Fibroblast of skin of right quadriceps (primary cell): ENCODE measurements around the gene NR3C2.
A peak's percentile ranks its signal among the peaks of the same experiment; 100 is the strongest.
"Not testable (repeated sequence)": the region's sequence is repeated elsewhere in the genome, so short reads cannot be mapped to it uniquely, and the experiment has no call there.

ENCODE experiments used
- DNase-seq: peaks from one replicate; pipeline ENCODE4 v3.0.0-alpha.2; 2013

The NR3C2 gene

DNA sequence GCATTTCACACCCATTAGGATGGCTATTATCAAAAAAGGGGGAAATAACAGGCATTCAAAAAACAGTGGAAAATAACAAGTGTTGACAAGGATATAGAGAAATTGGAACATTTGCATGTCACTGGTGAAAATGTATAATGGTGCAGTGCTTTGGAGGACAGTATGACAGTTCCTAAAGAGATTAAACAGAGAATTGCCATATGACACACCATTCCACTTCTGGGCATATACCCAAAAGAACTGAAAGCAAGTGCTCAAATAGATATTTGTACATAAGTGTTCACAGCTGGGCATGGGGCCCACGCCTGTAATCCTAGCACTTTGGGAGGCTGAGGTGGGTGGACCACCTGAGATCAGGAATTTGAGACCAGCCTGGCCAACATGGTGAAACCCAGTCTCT, 348.1 kb downstream of the NR3C2 start:
- DNase-seq: no peak

DNA sequence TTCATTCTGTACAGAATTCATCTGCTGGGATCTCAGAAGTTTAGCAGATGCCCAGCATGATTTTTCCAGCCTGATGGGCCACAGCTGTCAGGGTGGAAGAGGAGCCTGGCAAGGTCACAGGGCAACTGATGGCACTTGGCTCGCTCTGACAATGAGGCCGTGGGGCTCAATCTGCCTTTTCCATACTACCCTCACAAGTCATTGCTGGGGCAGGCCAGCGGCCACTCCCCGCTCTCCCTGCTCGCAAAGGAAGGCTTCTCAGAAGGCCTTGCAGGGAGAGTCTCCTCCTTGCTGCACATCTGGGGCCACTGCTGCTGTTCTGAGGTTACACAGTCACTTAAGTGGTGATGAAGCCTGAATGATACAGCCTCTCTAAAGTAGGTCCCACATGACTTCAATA, 349.1 kb downstream of the NR3C2 start:
- DNase-seq: no peak

DNA sequence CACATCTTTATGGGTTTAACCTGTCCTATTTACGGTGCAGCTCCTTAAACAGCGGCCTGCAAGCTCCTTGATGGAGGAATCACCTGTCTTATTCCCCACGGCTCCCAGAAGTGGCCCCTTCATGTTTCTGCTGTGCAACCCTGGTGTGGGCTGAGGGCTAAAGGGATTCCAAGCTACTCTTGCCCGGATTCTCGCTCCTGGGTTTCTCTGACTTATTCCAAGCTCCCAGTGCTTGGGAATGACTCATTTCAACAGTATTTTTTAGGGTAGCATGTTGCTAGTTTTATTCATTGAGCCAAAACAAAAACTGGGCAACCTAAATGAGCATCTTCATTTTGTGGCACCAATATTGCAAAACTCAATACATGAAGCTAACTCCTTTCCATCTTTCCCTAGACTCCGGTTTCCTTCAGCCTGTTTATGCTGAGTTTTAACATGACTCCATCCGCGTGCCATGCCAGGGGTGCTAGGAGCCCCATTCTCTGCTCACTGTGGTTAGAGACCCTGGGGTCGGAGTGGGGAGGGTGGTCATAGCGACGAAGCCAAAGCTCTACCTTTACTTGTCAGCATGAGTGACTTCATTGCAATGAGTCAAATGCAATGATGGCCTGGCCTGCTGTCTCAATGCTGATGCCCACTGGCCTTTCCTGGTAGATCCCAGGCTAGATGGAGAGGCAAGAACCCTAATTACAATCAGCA, 349.7 kb downstream of the NR3C2 start:
- no peak for DNase-seq

DNA sequence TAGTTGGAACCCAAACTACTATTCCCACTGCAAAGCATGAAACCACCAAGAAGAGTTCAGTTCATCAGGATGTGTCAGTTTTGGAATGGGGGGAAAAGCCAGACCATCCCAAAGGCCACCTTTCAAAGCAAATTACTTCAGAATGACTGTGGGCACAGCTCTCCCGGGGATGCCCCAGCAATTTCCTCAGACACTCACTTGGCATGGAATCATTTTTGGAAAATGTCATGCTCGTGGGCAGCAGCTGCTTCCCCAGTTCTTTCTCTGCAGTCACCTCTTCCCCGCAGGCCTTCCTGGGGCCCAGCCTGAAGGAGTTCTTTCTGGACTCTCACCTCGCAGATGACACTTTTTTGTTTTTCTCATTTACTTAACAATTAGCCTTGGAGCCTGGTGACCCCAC, 350.3 kb downstream of the NR3C2 start:
- DNase-seq: no peak

DNA sequence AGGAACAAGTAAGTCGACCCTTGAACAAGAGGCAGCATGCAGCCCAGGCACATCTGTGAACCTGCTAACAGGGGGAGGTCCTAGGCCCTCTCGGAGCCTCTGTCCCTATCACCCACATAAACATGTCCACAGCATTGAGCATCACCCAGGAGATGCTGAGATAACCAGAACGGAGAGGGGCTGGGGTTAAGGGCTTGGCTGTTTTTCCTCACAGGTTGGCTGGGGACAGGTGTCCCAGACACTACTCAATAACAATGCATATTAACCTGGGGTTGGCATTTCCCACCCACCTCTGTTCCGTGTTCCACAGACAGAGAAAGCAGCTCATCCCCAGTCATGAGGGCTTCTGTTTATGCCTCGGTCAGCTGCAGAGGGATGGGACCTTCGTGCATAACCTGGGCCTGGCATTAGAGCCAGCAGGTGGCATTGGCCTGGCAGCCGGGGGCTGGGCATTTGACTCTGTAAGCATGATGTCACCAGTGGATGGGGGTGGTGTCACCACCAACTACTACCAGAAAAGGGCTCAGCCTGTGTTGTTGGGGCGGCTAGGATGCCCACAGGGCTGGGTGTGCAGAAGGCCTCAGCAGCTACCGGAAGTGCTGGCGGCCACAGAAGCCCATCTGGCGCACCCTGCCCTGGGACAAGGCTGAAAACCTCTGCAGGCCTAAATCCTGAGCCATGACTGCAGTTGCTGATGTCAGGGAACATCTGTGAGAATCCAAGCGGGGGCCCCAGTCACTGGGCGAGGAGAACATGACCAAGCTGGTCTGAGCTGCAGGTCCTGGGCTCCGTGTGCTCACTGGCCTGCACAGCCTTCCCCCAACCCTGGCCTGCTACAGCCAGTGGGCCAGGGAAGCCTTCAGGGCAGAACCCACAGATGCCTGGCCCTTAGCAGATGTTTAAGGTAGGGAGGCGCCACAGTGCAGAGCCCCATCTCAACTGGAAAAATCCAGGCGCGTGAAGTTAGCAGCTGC, 351.4 kb downstream of the NR3C2 start:
- DNase-seq: no peak

DNA sequence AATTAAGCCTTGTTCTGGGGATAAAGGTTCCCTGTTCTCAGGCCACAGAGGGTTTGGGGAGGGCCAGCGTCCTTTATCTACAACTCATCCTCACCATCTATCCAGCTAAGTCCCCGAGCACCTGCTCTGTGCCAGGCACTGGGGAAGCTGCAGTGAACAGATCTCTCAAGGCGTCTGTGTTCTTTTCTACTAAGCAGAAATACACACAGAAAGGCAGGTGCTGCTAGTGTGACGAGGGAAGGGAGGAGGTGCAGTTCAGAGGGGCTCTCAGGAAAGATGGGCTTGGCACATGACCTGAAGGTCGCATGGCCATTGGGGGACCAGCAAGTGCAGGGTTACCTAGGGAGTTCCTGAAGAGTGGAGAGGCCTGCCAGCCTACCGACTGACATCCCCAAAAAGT, 352.2 kb downstream of the NR3C2 start:
- no peak for DNase-seq

DNA sequence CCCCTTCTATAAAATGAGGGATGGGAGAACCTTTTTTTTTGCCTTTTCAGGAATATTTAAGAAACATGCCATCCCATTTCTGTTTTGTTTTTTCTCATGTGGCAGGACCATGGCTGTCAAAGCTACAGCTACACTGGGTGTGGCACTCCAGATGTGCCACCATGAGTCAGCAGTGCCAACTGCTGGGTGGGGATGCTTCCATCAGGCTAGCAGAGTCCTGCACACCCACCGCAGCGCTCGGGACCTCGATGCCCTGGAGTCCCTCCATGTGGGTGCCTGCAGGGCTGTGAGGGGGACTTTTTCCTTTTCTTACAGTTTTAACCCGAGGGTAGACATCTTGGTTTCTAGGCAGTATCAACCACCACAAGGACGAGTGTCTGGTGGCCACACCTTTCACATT, 352.6 kb downstream of the NR3C2 start:
- no peak for DNase-seq

DNA sequence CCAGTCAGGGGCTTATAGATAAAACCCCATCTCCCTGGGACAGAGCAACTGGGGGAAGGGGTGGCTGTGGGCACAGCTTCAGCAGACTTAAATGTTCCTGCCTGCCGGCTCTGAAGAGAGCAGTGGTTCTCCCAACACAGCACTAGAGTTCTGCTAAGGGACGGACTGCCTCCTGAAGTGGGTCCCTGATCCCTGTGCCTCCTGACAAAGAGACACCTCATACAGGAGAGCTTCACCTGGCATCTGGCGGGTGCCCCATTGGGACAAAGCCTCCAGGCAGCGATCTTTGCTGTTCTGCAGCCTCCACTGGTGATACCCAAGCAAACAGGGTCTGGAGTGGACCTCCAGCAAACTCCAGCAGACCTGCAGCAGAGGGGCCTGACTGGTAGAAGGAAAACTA, 359.1 kb downstream of the NR3C2 start:
- not testable (repeated sequence) for DNase-seq

DNA sequence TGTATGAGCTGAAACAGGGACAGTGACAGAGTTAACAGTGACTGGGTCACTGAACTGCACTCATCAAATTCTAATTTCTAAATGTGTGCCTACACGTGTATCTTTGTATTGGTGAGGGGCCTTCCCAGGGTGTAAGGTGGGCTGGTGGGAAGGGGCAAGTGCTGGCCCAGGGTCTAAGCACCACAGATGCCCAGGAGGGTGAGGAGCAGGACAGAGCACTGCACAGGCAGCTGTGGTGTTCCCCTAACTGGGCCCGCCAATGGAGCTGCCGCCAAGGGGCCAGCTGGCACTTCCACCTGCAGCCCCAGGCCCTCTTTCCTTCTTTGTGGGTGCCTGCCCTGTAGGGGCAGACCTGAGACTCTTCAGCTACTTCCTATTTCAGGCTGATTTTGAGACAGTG, 360.5 kb downstream of the NR3C2 start:
- DNase-seq: no peak

DNA sequence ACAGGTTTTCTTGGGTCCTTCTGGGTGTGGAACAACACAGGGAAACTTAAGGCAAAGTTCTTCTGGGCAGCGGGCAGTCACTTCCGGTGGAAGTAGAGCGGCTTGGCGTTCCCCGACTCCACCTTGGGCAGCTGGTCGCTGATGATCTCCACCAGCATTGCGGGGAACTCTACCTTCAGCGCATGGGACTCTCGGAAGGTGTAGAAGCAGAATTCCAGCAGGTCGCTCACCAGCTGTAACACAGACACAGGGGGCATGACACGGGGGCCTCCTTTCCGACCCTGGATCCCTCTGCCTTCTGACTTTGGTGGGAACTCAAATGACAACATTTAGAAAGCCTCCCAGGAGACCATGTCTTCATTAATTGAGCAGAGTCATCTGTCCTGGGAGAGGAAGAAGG, 360.9 kb downstream of the NR3C2 start:
- no peak for DNase-seq

DNA sequence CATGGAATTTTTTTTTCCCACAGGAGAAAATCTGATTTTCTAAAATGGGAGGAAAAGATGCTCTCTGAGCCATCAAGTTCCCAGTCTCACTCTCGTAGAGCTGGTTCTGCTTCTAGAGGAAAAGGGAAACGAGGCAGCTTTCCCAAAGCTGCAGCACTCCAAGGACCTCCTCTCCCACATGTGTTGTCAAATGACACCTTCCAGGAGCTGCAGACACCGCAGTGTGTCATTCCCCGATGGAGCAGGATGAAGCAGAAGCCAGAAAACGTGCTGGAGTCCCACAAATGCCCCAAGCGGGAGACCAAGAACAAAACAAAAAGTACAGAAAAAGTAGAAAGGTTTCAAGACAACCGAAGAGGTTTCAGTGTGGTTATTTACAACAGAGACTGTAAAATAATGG, 362.3 kb downstream of the NR3C2 start:
- no peak for DNase-seq

DNA sequence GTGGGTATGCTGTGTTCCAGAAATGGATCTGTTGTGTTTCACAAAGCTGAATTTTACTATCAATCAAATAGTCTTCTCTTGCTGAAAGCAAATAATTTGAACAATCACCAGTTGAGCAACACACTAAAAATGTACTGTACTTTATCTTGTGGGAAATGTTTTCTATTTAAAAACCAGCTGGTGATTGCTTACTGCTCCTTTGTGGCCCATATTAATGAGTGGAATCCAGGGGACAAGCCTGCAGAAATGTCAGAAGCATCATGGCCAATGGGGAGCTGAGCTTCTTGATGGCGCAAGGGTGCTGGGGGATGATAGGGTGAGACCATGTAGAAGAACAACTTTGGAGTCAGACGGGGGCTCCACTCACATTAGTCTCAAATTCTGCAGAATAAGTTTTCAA, 364.2 kb downstream of the NR3C2 start:
- peak; percentile 41 for DNase-seq

DNA sequence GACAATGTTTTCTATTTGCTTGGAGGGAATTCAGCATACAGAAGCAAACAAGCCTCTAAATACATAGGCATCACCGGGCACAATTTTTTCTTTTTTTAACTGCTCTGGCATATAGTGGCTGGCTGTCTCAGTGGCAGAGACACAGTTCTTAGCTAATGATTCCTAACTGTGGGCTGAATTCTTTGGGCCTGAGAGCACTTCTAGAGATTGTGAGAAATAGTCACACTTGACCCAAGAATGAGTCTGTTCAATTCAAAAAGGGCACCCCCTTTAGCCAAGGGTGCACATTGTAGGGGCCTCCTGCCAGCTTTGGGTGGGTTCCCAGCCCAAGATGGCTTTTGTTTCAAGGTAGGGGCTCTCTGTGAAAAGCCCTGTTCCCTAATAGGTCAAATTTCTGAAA, 364.6 kb downstream of the NR3C2 start:
- DNase-seq: no peak

DNA sequence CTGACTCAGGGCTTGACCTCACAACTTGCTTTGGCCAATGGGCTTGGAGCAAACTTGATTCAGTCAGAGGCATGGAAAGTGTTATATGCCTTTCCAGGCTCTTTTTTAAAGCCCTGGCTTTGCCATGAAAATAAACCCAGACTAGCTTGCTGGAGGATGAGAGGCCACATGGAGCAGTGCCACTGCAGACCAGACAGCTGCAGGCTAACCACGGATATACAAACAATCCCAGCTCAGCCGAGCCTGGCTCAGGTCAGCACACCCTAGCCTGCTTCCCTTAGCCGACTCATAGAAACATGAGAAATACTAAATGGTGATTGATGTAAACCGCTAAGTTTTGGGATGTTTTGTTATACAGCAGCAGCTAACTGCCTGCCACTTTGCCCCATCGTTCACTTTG, 365.2 kb downstream of the NR3C2 start:
- peak; percentile 10 for DNase-seq

DNA sequence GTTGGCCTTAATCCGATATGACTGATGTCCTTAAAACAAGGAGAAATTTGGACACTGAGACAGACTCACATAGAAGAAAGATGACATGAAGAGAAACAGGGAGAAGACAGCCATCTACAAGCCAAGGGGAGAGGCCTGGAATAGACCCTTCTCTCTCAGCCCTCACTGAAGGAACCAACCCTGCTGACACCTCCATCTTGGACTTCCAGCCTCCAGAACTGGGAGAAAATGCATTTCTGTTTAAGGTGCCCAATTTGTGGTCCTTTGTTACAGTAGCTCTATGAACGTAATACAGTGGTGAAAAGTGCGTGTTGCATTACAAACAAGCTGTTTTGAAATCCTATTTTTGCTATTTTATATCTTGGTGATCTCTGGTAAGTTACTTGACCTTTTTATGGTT, 366.8 kb downstream of the NR3C2 start:
- no peak for DNase-seq

DNA sequence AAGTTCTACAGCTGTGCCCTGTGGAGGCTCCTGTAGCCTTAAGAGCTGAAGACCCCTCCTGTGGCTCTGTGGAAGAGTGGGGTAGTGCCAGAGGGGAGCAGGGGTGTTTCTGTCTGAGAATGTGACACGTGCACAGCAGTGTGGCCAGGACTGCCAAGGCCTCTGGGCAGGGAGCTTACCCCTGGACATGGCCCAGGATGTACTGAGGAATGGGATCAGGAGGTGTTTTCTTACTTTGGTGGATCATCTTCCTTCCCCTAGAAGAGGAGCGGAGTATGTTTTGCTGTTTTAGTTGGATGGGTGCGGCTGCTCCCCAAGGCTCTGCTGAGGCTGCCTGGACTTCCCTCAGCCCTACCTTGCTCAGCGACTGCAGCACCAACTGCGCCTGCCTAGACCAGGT, 367.8 kb downstream of the NR3C2 start:
- DNase-seq: no peak

DNA sequence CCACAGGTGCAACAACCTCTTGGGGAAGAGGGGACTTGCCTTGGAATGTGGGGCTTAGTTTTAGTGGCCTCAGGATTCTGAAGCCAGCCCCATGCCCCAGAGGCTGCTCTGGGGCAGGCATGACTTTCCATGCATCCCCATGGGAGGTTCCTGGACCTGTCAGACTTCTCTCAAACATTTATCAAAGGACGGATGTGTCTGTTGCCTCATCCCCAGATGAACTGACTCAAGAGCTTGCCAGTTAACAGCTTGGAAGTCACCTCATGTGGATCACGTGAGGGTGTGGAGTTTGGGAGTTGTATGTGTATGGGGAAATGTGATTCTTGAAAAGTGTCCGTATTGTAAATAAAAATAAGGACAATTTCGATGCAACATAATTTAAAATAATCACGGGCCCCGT, 368.9 kb downstream of the NR3C2 start:
- DNase-seq: no peak

DNA sequence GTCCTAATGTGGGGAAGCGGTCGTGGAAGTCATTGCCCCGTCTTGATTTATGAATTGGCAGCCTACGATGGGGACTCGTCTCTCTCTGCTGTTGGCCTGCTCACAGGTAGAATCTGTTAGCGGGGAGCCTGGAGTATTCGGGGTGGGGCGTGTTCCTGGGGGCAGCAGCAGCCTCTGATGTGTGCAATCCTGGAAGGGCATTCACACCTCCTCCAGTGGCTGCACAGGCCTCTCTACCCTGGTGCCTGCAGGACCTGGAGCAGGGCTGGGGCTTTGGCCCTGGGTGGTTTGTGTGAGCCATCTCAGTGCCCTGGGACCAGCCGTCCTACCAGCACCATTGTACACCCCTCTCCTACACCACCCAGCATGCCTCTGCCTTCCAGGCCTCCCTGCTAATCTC, 369.4 kb downstream of the NR3C2 start:
- no peak for DNase-seq

DNA sequence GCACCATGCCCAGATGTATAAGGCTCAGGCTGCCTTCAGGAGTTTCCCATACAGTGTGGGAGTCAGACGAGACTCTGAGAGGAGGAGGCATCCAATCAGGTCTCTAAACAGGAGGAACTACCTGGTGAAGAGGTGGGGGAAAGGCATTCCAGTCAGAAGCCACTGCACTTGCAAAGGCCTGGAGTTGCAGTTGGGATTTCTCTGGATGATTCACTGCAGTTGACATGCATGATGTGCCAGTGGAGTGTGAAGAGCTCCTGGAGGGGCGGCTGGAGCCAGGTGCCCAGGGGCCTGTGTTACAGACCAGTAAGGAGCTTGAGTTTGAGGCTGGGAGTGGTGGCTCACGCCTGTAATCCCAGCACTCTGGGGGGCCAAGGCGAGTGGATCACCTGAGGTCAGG, 371.2 kb downstream of the NR3C2 start:
- no peak for DNase-seq

DNA sequence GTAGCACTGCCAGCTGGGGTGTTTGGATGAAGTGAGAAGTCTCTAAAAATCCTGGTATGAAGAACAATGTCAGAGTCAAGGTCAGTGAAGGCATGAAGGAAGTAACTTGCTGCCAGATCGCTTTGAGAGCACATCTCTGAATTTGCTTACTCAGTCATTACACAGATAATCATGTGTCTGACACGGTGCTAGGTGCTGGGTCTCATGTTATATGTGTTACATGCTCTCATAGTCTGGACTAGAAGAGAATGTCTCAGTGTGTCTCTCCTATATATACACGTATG, 372.4 kb downstream of the NR3C2 start:
- DNase-seq: no peak

DNA sequence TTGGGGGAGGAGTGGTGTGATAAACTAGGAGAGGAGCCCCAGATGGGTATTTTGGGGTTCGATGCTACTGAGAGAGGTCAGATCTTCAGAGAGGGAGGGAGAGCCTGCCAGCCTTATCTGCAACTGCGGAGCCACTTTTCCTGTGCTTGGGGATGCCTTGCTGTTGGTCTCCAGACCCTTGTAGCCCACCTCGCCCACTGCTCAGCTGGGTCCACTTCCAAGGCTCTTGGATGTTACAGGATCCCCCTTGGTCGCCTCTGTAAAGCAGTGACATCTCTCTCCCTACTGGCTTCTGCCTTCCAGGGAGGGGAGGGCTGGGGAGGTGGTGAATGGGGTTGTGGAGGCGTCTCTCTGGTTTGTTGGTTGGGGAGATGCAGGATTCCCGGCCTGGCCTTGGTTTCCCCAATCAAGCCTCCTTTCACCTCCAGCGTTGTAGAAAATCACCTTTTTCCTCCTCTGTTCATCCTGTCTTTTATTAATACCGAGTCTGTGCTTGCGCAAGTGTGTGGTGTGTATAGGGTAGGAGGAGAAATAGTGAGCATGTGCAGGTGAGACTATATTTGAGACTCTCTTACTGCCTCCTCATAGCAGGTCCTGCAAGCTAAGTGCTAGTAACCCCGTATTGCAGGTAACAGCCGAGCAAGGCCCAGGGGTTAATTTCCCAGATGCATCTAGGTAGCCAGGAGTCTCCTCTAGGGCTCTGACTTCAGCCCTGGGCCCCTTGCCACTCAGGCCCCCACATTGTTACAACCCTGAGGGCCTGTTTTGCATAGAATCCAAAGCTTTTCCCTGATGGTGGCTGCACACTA, 372.9 kb downstream of the NR3C2 start:
- no peak for DNase-seq

DNA sequence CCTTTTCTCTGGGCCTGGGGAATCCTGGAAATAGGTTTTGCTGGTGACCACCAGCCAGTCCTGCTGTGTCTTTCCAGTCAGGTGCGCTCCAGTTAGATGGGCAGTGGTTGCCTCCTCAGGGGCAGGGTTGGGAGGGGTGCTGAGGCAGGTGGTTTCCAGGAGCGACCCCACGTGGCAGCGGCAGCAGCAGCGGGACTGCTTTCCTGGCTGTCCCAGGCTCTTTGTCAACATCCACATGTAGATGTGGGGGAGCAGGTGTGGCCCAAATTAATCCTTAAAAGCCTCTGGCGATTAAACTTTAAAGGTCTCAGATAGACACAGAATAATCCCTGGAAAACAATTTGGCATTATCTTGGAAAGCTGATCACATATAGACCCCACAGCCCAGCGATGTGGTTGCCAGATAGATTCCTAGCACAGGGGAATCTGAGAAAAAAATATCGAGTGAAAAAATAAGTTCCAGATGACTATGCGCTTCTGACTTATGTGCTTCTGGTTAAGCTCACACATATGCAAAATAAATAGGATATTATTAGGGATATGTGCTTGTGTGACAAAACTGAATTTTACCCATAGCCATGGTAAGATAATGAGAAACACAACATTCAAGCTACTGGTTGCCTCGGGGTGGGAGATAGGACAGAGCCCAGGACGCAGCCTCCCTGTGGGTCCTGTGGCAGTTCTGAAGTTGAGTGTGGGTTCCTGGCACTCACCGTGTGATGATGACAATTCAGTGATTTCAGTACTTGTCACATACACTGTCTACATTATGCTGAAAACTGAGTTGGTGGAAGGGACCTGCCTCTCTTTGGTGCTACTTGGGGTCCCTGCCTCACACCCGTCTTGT, 373.9 kb downstream of the NR3C2 start:
- DNase-seq: no peak
